HCT116 (cell line): ENCODE data around the gene MIA.

Source experiments
- CEBPB ChIP-seq: IDR thresholded peaks from 2 replicates; pipeline ENCODE4 v1.6.1; 2012; ENCODE audit warnings: low read depth
- EZH2 ChIP-seq: fragments of 200-600 bp; sonication (generic); IDR thresholded peaks from 2 replicates; pipeline ENCODE4 v1.6.1; 2017; ENCODE audit warnings: antibody characterized with exemption, mixed run types
- EZH2phosphoT487 ChIP-seq: fragments of 200-600 bp; IDR thresholded peaks from 2 replicates; pipeline ENCODE4 v1.6.1; 2018; ENCODE audit warnings: antibody characterized with exemption, borderline replicate concordance
- JUND ChIP-seq: IDR thresholded peaks from 2 replicates; pipeline ENCODE4 v1.6.1; 2012
- POLR2A ChIP-seq: IDR thresholded peaks from 2 replicates; pipeline ENCODE4 v1.7.0; 2011; ENCODE audit warnings: borderline replicate concordance; ENCODE audit not compliant: insufficient read depth, insufficient read length; ENCODE audit errors: extremely low read depth
- REST ChIP-seq: IDR thresholded peaks from 2 replicates; pipeline ENCODE4 v1.6.1; 2012; ENCODE audit warnings: low read depth
- SIN3A ChIP-seq: IDR thresholded peaks from 2 replicates; pipeline ENCODE4 v1.6.1; 2012; ENCODE audit warnings: low read depth
- SRF ChIP-seq: IDR thresholded peaks from 2 replicates; pipeline ENCODE4 v1.6.1; 2012; ENCODE audit warnings: low read depth
- TF ChIP-seq, protein P1 (sequence below), 3 experiments: fragments of 200-600 bp in 1 of 3; sonication (generic) in 1 of 3; IDR thresholded peaks in 2 of 3; conservative IDR thresholded peaks in 1 of 3; 2 replicates each; pipeline ENCODE4 v1.5.1; 2012 to 2017; ENCODE audit warnings: low read depth in 2 of 3, low read length in 2 of 3, antibody characterized with exemption in 1 of 3, borderline replicate concordance in 1 of 3, control low read depth in 1 of 3, mild to moderate bottlenecking in 1 of 3, mixed read lengths in 1 of 3, mixed run types in 1 of 3, moderate library complexity in 1 of 3; ENCODE audit not compliant: insufficient read depth in 1 of 3
- TF ChIP-seq, protein P2 (sequence below): IDR thresholded peaks from 2 replicates; pipeline ENCODE4 v1.6.1; 2012

GRCh38 chr19:40777645-40777936 is 2.3 kb downstream of the MIA start:
- no peak for TF ChIP-seq SRF
- TF ChIP-seq EZH2 = no peak
- TF ChIP-seq, protein P1, sequence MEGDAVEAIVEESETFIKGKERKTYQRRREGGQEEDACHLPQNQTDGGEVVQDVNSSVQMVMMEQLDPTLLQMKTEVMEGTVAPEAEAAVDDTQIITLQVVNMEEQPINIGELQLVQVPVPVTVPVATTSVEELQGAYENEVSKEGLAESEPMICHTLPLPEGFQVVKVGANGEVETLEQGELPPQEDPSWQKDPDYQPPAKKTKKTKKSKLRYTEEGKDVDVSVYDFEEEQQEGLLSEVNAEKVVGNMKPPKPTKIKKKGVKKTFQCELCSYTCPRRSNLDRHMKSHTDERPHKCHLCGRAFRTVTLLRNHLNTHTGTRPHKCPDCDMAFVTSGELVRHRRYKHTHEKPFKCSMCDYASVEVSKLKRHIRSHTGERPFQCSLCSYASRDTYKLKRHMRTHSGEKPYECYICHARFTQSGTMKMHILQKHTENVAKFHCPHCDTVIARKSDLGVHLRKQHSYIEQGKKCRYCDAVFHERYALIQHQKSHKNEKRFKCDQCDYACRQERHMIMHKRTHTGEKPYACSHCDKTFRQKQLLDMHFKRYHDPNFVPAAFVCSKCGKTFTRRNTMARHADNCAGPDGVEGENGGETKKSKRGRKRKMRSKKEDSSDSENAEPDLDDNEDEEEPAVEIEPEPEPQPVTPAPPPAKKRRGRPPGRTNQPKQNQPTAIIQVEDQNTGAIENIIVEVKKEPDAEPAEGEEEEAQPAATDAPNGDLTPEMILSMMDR (IDR thresholded peaks at IDR 0.05 in 2 of 3, conservative IDR thresholded peaks at IDR 0.05 in 1 of 3; ENCODE audit: borderline replicate concordance in 1 of 3, insufficient read depth in 1 of 3, low read depth in 2 of 3, low read length in 2 of 3) = no peak
- no peak for TF ChIP-seq REST
- TF ChIP-seq POLR2A = no peak
- no peak for TF ChIP-seq SIN3A
- TF ChIP-seq JUND = no peak
- TF ChIP-seq, protein P2, sequence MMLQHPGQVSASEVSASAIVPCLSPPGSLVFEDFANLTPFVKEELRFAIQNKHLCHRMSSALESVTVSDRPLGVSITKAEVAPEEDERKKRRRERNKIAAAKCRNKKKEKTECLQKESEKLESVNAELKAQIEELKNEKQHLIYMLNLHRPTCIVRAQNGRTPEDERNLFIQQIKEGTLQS = no peak
- no peak for TF ChIP-seq EZH2phosphoT487
- no peak for TF ChIP-seq CEBPB
